ENCODE results near the gene MSLN.

- TF ChIP-seq CTCF (conservative IDR thresholded peaks at IDR 0.05; ENCODE audit: low read depth, low read length) (no peak), EZH2 (IDR thresholded peaks at IDR 0.05; ENCODE audit: borderline replicate concordance, low read depth, low read length, poor library complexity, severe bottlenecking) (no peak)
Measured at GRCh38 chr16:793414-793813, 32.9 kb downstream of the MSLN start.

All from A673 (cell line).